CD4-positive, alpha-beta T cell treated with Interleukin-15 for 1 hour (primary cell): ENCODE results near the gene TCF25.

Source experiments
- DNase-seq: peaks from one replicate; pipeline ENCODE4 v3.0.0-alpha.2; 2020

The TCF25 gene

DNA sequence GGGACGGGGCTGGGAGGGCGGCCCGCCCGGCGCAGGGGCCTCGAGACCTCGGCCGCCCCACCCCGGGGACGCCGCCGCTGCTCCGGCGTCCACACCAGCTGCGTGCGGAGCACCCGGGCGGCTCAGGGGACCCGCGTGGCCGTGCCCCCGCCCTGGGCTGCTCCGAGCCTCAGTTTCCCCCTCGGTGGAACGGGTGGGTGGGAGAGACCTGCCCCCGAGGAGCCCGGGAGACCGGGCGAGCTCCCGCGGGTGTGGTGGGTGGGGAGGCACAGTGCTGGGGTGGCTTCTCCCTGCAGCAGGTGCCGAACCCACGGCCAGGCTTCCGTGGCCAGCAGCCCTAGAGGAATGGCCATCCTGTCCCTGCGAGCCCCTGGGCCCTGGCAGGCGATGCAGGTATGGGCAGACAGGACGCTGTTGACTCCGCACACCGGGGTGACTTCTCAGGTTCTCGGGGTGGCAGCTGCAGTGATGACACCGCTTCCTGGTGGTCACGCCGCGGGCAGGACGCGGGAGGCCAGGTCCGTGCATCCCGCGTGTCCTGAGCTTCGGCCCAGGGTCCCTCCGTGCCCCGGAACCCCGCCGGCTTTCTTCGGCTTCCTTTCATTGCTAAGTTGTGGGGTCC is 75.8 kb downstream of the TCF25 start:
- no peak for DNase-seq

DNA sequence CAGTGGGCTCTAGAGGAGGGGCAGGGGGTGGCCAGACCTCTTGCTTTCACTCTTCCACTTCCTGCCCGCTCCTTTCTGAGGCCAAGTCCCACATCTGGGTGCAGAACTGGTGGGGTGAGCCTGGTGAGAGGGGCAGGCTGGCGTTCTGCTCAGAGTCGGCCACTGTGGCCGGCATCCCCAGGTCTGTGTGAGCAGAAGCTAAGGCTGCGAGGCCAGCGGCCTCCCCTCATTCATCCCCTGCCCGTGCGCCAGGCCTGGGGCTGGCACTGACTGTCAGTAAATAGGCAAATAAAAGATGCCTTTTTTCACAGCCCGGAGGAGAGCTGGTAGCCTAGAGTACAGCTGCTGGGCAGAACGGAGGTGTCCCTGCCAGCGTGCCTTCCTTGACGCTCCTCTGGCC is 76.4 kb downstream of the TCF25 start:
- no peak for DNase-seq

DNA sequence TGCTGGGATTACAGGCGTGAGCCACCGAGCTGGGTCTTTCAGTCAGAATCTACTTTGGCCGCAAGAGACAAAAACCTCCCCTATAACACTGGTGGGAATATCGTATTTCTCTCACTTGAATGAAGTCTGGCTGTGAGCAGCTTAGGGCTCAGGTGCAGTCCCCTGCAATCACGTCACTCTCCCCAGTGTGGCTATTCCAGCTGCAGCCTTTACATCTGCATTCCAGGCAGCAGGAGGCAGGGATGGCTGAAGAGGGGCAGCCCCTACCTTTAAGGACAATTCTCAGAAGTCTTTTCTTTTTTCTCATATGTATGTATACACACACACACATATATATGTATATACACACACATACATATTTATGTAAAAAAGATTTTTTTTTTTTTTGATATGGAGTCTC is 78.1 kb downstream of the TCF25 start:
- no peak for DNase-seq

DNA sequence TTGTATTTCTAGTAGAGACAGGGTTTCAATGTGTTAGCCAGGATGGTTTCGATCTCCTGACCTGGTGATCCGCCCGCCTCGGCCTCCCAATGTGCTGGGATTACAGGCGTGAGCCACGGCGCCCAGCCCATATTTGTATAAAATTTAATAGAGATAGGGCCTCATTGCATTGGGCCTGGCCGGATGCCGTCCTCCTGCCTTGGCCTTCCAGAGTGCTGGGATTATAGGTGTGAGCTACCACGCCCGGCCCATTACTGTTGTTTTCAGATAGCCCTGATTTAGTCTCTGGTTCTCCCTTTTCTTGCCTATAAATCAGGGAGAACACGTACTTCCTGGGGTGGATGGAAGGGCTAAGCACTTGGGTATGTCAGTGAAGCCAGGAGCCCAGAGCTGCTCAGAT is 78.7 kb downstream of the TCF25 start:
- no peak for DNase-seq

DNA sequence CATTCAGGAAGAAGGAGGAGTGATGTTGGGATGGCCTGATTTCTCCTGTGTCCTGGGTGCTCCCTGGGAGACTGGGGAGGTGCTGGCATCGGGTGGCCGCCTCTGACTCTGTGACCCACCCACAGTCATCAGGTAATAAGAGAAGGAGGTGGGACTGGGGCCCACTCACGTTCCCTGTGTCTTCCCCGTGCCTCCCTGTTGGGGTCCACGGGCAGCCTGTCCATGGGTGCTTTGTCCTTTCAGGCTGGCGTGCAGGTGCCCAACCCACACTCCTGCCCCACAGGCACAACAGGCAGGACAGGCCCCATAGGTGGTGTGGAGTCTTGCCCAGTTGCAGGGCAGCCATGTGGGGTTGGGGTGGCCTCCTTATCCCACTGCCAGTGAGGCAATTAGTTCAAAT is 79.2 kb downstream of the TCF25 start:
- no peak for DNase-seq

DNA sequence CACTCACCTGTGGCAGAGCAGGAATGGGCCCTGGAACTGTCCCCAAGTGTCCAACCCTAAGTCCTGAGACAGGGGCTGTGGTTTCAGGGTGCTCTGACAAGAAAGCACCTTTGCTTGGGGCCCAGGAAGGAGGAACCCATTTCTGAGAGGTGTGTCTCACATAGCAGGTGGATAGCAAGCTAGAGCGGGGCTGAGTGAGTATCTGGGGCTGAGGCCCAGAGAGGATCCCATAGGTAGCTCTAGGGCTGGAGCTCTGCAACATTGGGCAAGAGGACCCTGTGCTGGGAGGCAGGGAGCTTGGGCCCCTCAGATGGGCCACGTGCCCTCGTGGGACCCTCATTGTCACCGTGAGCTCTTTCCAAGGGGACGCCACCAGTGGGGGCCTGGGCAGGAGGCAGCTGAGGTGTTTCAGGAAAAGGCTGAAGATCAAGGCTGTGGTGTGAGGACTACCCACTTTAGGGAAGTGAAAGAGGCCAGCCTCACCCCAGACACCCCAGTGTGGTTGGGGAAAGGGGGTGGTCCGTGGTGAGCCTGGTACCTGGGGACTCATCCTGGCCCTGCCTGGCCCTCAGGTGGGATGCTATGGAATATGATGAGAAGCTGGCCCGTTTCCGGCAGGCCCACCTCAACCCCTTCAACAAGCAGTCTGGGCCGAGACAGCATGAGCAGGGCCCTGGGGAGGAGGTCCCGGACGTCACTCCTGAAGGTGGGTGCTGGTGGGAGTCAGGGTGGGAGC is 80.4 kb downstream of the TCF25 start:
- no peak for DNase-seq

DNA sequence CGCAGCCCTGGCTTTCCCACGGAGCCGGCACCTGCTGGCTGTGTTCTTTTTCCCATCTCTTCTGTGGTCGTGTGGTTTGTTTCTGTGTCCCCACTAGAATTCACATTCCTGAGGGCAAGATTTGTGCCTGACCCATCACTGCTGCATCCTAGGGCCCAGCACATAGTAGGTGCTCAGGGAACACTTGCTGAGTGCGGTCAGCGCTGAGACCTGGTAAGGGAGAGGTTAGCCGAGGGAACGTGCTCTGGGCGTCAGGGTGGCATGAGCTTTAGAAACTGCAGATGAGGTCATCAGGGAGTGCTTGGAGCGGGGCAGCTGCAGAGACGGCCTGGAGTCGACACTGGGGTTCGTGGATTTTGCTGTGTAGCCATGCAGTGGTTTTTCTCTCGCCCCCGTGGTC is 81.1 kb downstream of the TCF25 start:
- DNase-seq = no peak

DNA sequence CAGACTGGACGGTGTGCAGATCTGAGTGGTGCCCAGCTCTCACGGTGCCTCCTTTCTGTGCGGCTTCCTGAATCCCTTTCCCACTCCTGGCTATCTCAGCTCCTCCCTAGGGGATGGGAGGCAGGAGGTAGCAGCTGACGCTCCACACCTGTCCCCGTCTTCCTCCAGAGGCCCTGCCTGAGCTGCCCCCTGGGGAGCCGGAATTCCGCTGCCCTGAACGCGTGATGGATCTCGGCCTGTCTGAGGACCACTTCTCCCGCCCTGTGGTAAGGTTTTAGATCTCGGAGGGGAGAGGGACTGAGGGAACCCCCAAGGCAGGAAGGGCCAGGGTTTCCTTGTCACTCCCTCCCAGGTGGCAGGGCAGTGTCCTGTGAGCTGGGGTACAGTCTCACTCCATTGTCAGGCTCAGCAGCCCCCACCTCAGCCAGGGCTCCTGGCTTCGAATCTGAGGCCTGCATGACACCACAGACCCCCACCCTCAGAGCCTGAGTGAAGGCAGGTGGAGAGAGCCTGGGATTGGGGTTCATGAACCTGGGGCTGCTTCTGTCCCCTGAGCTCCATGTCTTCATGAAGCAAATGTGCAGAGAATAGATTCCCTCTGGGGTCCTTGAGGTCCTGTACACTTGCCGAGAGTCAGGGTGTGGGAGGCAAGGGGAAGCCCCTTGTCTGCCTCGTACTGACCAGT is 81.8 kb downstream of the TCF25 start:
- DNase-seq = no peak

DNA sequence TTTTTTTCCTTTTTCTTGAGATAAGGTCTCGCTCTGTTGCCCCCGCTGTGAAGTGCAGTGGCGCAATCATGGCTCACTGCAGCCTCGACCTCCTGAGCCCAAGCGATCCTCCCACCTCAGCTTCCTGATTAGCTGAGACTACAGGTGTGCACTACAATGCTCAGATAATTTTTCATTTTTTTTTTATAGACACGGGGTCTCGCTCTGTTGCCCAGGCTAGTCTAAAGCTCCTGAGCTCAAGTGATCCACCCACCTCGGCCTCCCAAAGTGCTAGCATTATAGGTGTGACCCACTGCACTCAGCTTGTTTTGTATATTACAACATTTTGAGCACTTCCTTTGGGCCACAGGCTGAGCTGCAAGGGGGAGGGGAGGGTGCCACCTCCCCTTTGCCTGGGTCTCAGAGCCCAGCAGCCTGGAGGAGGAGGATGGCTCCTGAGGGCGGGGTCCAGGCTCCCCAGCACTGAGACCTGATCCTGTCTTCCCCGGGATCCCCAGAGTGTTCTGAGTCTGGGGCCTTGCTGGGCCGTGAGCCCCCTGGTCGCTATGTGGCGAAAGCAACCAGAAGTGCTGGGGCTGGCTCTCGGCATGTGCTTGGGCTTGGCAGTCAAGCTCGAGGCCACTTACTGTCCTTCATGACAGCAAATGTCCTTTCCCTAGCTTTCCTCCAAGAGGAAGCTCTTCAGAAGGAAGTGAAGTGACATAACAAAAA is 83.3 kb downstream of the TCF25 start:
- no peak for DNase-seq

DNA sequence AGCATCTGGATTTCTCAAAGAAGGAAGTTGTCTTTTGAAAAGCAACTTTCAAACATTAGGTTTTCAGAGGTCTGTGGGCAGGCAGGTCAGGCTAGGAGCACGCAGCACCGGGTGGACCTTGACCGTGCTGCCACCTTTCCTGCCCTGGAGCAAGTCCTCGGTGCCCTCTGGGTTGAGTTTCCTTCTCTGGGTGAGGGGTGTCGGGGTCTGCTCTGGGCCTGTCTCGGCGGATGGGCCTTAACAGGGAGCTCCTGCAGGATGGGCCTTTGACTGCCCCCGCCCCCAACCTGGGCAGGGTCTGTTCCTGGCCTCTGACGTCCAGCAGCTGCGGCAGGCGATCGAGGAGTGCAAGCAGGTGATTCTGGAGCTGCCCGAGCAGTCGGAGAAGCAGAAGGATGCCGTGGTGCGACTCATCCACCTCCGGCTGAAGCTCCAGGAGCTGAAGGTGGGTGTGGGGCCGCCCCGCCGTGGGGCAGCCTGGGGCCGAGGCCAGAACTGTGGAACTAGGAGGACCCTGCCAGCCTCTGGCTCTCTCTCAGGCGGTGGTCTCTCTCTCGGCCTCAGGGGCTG is 83.9 kb downstream of the TCF25 start:
- no peak for DNase-seq

DNA sequence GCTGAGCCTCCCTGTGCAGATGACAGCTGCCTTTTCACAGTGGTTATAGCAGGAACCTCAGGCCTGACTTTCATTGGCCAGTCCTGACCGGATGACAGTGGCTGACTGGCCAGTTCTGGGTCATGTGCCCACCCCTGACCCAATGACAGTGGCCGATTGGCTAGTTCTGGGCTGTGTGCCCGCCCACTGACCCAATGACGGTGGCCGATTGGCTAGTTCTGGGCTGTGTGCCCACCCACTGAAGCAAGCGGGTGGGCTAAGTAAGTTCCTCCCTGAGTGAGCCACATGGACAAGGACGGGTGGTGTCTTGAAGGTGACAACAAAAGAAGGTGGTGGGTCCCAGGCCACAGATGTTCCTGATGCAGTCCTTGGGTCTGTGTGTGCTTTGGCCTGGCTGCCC is 84.7 kb downstream of the TCF25 start:
- DNase-seq = peak; percentile 49

DNA sequence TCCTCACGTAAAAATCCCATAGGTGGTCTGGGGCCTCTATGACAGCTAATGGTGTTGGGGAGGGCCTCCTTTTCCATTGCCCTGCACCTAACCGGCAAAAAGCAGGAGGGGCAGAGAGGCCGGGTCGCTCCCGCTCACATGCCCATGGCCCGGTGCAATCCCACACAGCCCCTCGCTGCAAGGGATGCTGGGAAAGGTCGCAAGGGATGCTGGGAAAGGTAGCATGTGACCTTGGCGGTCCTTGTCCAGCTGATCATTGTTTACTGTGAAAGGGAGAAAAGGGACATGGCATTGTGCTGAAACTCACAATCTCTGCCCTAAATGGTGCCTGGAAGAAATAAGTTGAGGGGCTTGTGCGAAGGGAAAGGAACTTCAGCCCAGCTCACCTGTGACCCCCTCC is 85.2 kb downstream of the TCF25 start:
- no peak for DNase-seq

DNA sequence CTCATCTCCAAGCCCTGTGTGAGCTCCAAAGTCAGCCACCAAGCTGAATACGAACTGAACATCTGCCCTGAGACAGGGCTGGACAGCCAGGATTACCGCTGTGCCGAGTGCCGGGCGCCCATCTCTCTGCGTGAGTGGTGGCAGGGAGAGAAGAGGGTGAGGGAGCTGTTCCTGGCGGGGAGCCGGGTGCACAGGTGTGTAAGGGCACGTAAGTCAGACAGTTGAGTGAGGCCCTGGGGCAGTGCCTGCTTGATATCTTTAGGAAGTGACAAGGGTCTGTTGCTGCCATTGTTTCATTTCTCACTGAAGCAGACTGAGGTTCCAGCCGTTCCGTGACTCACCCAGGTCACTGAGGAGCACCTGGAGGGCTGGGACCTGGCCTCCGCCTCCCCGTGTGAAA is 87.6 kb downstream of the TCF25 start:
- no peak for DNase-seq
